Measurements from ENCODE around the gene SMAD4. TPM values are rescaled to one million over a fixed set of nuclear protein-coding genes. Genes with fewer than 3 reads are reported as not detected.

Gene SMAD4
- total RNA-seq, 2 experiments from 2014 or later, result 79.3 to 89.5 TPM

- Mint-ChIP-seq H3K9me3 (ENCODE audit: low read depth) (no peaks in the 10 kb centered on the region), H3K36me3 (ENCODE audit: low read depth) (no peaks in the 10 kb centered on the region), H3K27ac (no peak overlapping the region), H3K4me3 (no peak overlapping the region), H3K4me1 (no peaks in the 10 kb centered on the region), H3K27me3 (no peaks in the 10 kb centered on the region)
- ChIA-PET POLR2A (no interaction called here), CTCF (no interaction called here)
- intact Hi-C loops (cut with DNase I, micrococcal nuclease), result no loop called here
- DNase-seq (no peak), ATAC-seq (no peak)
Observed at GRCh38 chr18:51127664-51128063, 97.7 kb downstream of the SMAD4 start.

- DNase-seq (no peak), ATAC-seq (no peak)
- Mint-ChIP-seq H3K4me3 (no peak overlapping the region), H3K36me3 (ENCODE audit: low read depth) (no peaks in the 10 kb centered on the region), H3K27me3 (no peaks in the 10 kb centered on the region), H3K27ac (no peak overlapping the region), H3K9me3 (ENCODE audit: low read depth) (no peaks in the 10 kb centered on the region), H3K4me1 (no peaks in the 10 kb centered on the region)
- ChIA-PET CTCF (interaction anchor here (0.6 kb wide), 1 partner anchor 430 kb away, joined by 3 read pairs; no protein-coding TSS in a partner anchor), POLR2A (no interaction called here)
- intact Hi-C loops (cut with DNase I, micrococcal nuclease), result no loop called here
Observed at GRCh38 chr18:51128533-51128932, 98.5 kb downstream of the SMAD4 start.

GRCh38 chr18:51132256-51132935 lies 102.4 kb downstream of the SMAD4 start:
- ATAC-seq, result no peak
- Mint-ChIP-seq H3K27me3 (no peaks in the 10 kb centered on the region), H3K9me3 (ENCODE audit: low read depth) (no peaks in the 10 kb centered on the region), H3K4me1 (no peaks in the 10 kb centered on the region), H3K27ac (no peak overlapping the region), H3K36me3 (ENCODE audit: low read depth) (no peaks in the 10 kb centered on the region), H3K4me3 (no peak overlapping the region)
- CTCF ChIA-PET, result interaction anchor here (0.7 kb wide), 2 partner anchors 76 to 259 kb away, joined by 3 read pairs; no protein-coding TSS in a partner anchor
- POLR2A ChIA-PET, result interaction anchor here (0.6 kb wide), 1 partner anchor 65 kb away, joined by 4 read pairs; the partner anchor contains the start of gene MEX3C
- intact Hi-C loops (cut with DNase I, micrococcal nuclease), result no loop called here
- no peak for DNase-seq

- intact Hi-C loops (cut with DNase I, micrococcal nuclease), result no loop called here
- Mint-ChIP-seq H3K27ac (no peak overlapping the region), H3K4me3 (no peak overlapping the region), H3K4me1 (no peaks in the 10 kb centered on the region), H3K9me3 (ENCODE audit: low read depth) (no peaks in the 10 kb centered on the region), H3K36me3 (ENCODE audit: low read depth) (no peaks in the 10 kb centered on the region), H3K27me3 (no peaks in the 10 kb centered on the region)
- ChIA-PET POLR2A (no interaction called here), CTCF (interaction anchor here (1.0 to 1.2 kb wide), 2 partner anchors 10 to 109 kb away, joined by 3 read pairs; no protein-coding TSS in a partner anchor)
- DNase-seq (no peak), ATAC-seq (no peak)
Observed at GRCh38 chr18:51133580-51134160, 103.7 kb downstream of the SMAD4 start.

Other genes with a start within 250 kb of the SMAD4 start
- gene MRO, start 210.2 kb upstream of the SMAD4 start, total RNA-seq, result not detected
- gene ME2, start 151.1 kb upstream of the SMAD4 start, total RNA-seq, result 100 to 1,000 TPM; 146 to 178 TPM
- 1 to 10 TPM; 4.7 to 5.6 TPM for gene ELAC1, start 62.2 kb upstream of the SMAD4 start, total RNA-seq
- 10 to 100 TPM; 46.7 to 66.9 TPM for gene MEX3C, start 167.5 kb downstream of the SMAD4 start, total RNA-seq